Gastroesophageal sphincter (tissue), 4 donors: ENCODE results near the gene KLHL42. TPM values are rescaled to one million over a fixed set of nuclear protein-coding genes. Genes with fewer than 3 reads are reported as not detected.

Experiments used
- ATAC-seq: fragments of 150-250 bp; one replicate; pipeline ENCODE4 v1.9.1; 2016; ENCODE audit warnings: mild to moderate bottlenecking, moderate library complexity
- H3K27ac ChIP-seq, 4 donors: fragments of 200-600 bp; sonication (generic) in 3 of 4; 1 replicate in 3 of 4; 2 replicates in 1 of 4; pipeline ENCODE4 v1.5.1; 2016 to 2019
- H3K27me3 ChIP-seq: fragments of 200-600 bp; sonication (generic); one replicate; pipeline ENCODE4 v1.5.1; 2019
- H3K36me3 ChIP-seq, 2 donors: fragments of 200-600 bp; sonication (generic); one replicate each; pipeline ENCODE4 v1.5.1; 2019; ENCODE audit warnings: control low read depth in 1 of 2
- H3K4me1 ChIP-seq, 3 donors: fragments of 200-600 bp; sonication (generic); 1 replicate in 2 of 3; 2 replicates in 1 of 3; pipeline ENCODE4 v1.5.1; 2016 to 2019; ENCODE audit warnings: control low read depth in 2 of 3
- H3K4me3 ChIP-seq, 2 donors: fragments of 200-600 bp; sonication (generic); one replicate each; pipeline ENCODE4 v1.5.1; 2019; ENCODE audit warnings: mild to moderate bottlenecking in 1 of 2, moderate library complexity in 1 of 2
- H3K9me3 ChIP-seq, 3 donors: fragments of 200-600 bp; sonication (generic); one replicate each; pipeline ENCODE4 v1.5.1; 2017 to 2019; ENCODE audit warnings: control low read depth in 2 of 3
- EP300 ChIP-seq: sonication (generic); formaldehyde crosslinking; IDR thresholded peaks from one replicate; pipeline ENCODE4 v1.6.1; 2017; ENCODE audit warnings: antibody characterized with exemption, mild to moderate bottlenecking
- POLR2A ChIP-seq, 2 donors: fragments of 450-650 bp; IDR thresholded peaks; one replicate each; pipeline ENCODE4 v1.6.1; 2017; ENCODE audit warnings: antibody characterized with exemption in 2 of 2, mild to moderate bottlenecking in 2 of 2, moderate library complexity in 1 of 2
- POLR2AphosphoS5 ChIP-seq: sonication (generic); formaldehyde crosslinking; IDR thresholded peaks from one replicate; pipeline ENCODE4 v1.6.1; 2017; ENCODE audit warnings: antibody characterized with exemption
- WGBS, 2 donors: methylation state at CpG; one replicate each; pipeline ENCODE4 v1.1.5; 2018; ENCODE audit warnings: low coverage in 1 of 2; 5-methylcytosine and 5-hydroxymethylcytosine counted together
- total RNA-seq, 4 donors: library from RNA; depleted of rRNA; stranded (reverse); fragments of >200 nt; gene quantifications; one replicate each; pipeline ENCODE4 v1.1.0, GENCODE V29; 2016
- TF ChIP-seq, protein P1 (sequence below), 4 experiments: fragments of 200-600 bp in 2 of 4; fragments of 450-650 bp in 2 of 4; sonication (generic) in 1 of 4; IDR thresholded peaks; one replicate each; pipeline ENCODE4 v1.5.1; 2017 to 2019; ENCODE audit warnings: antibody characterized with exemption in 4 of 4, mild to moderate bottlenecking in 2 of 4, moderate library complexity in 2 of 4

Gene KLHL42
- total RNA-seq, 4 donors from 2014 or later = 63.9 to 121 (median 89.3) TPM

GRCh38 chr12:27824126-27824842 is 44.3 kb downstream of the KLHL42 start:
- Histone ChIP-seq H3K27ac (no peak overlapping the region), H3K4me3 (no peak overlapping the region), H3K36me3 (no peaks in the 10 kb centered on the region), H3K4me1 (peaks cover 0 to 10% (median 2%) of the 10 kb centered on the region in 3 donors), H3K27me3 (no peaks in the 10 kb centered on the region), H3K9me3 (no peaks in the 10 kb centered on the region)
- TF ChIP-seq, protein P1, sequence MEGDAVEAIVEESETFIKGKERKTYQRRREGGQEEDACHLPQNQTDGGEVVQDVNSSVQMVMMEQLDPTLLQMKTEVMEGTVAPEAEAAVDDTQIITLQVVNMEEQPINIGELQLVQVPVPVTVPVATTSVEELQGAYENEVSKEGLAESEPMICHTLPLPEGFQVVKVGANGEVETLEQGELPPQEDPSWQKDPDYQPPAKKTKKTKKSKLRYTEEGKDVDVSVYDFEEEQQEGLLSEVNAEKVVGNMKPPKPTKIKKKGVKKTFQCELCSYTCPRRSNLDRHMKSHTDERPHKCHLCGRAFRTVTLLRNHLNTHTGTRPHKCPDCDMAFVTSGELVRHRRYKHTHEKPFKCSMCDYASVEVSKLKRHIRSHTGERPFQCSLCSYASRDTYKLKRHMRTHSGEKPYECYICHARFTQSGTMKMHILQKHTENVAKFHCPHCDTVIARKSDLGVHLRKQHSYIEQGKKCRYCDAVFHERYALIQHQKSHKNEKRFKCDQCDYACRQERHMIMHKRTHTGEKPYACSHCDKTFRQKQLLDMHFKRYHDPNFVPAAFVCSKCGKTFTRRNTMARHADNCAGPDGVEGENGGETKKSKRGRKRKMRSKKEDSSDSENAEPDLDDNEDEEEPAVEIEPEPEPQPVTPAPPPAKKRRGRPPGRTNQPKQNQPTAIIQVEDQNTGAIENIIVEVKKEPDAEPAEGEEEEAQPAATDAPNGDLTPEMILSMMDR (IDR thresholded peaks at IDR 0.05) = no peak
- no peak for TF ChIP-seq POLR2A (IDR thresholded peaks at IDR 0.05)
- no peak for TF ChIP-seq EP300
- TF ChIP-seq POLR2AphosphoS5 = no peak
- 56 to 59% methylated on average over 9 to 12 of the region's 12 CpGs for WGBS, 2 donors
- ATAC-seq = no peak

DNA sequence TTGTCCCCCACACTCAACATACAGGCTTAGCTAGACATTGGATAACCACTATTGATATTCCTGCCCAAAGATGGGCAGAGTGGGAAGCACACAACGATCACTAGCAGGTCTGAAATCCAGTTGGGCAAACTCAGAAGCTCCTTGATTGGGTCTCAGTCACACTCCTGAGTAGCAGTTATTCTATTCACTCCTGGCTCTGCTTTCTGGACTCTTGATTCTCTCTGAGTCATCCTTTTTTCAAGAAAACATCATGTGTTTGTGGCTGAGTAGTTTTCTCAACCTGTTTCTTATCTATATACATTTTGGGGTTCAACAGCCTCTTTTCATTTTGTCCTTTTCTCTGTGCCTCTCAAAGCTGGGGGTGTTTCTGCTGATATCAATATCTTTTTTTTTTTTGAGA is 46.0 kb downstream of the KLHL42 start:
- no peak overlapping the region for H3K27ac ChIP-seq
- no peaks in the 10 kb centered on the region for H3K27me3 ChIP-seq
- H3K4me1 ChIP-seq = peaks cover 0 to 5% (median 2%) of the 10 kb centered on the region in 3 donors
- no peaks in the 10 kb centered on the region for H3K9me3 ChIP-seq
- no peak for TF ChIP-seq POLR2A (IDR thresholded peaks at IDR 0.05)
- TF ChIP-seq, protein P1 (IDR thresholded peaks at IDR 0.05) = no peak
- no peak for ATAC-seq
- 64 to 100% methylated on average over 1 of the region's 1 CpG for WGBS, 2 donors
- no peak overlapping the region for H3K4me3 ChIP-seq
- no peaks in the 10 kb centered on the region for H3K36me3 ChIP-seq

- Histone ChIP-seq H3K36me3 (no peaks in the 10 kb centered on the region), H3K4me3 (no peak overlapping the region), H3K4me1 (no peaks in the 10 kb centered on the region), H3K27me3 (no peaks in the 10 kb centered on the region), H3K27ac (no peak overlapping the region), H3K9me3 (no peaks in the 10 kb centered on the region)
- ATAC-seq = no peak
- TF ChIP-seq EP300 = no peak
- no peak for TF ChIP-seq POLR2A (IDR thresholded peaks at IDR 0.05)
- no peak for TF ChIP-seq POLR2AphosphoS5
- TF ChIP-seq, protein P1 (IDR thresholded peaks at IDR 0.05) = no peak
- 97 to 100% methylated on average over 3 of the region's 3 CpGs for WGBS, 2 donors
These were observed 48.2 kb downstream of the KLHL42 start for GRCh38 chr12:27828196-27828595.

GRCh38 chr12:27838543-27839185 is 58.6 kb downstream of the KLHL42 start:
- WGBS, 2 donors = 56 to 72% methylated on average over 2 of the region's 2 CpGs
- H3K4me3 ChIP-seq = no peak overlapping the region
- H3K27ac ChIP-seq = no peak overlapping the region
- no peak for ATAC-seq
- TF ChIP-seq, protein P1 (IDR thresholded peaks at IDR 0.05) = no peak
- no peak for TF ChIP-seq POLR2AphosphoS5
- TF ChIP-seq POLR2A (IDR thresholded peaks at IDR 0.05) = no peak
- TF ChIP-seq EP300 = no peak
- H3K36me3 ChIP-seq = no peaks in the 10 kb centered on the region
- no peaks in the 10 kb centered on the region for H3K27me3 ChIP-seq
- H3K9me3 ChIP-seq = peaks cover 0 to 9% (median 0%) of the 10 kb centered on the region in 3 donors
- no peaks in the 10 kb centered on the region for H3K4me1 ChIP-seq
